GM19193 (cell line): Measurements from ENCODE around the gene ZNF488.

Source experiments
- POLR2A ChIP-seq: IDR thresholded peaks from 4 replicates; pipeline ENCODE4 v1.6.1; 2011; ENCODE audit not compliant: insufficient read depth, insufficient read length; ENCODE audit errors: extremely low read depth

ZNF488 gene

DNA sequence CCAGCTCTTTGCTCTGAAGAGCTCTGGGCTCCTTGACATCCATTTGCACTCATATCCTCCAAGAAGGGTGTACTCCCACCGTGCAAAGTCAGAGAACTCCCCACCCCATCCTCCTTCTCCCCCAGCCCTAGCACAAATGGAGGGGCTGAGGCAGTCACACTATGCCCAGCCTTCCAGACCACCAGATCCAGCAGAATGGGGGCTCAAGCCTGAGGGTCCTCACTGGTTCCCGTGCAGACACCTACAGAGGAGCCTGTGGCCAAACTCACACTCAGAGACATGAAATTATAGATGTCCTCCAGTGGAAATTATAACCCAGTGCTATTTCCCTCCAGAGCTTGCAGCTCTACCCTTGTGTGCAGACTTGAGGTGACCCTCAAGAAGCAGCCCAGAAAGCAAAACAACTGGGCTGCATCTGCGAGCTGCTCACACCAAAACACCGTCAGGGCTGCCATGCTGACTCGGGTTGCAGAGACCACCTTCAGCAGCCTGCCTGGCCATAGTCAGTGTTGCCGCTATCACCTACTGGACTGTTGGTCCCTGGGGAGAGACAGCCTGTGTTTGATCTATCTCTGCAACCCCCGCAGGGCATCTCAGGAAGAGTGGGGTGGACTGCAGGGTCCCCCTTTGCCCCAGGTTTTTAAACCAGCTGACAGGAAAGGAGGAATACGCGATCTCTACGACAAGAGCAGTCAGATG is 7.4 kb downstream of the ZNF488 start:
- TF ChIP-seq POLR2A = no peak

GRCh38 chr10:47374611-47375536 is 9.2 kb downstream of the ZNF488 start:
- TF ChIP-seq POLR2A = no peak

GRCh38 chr10:47372726-47373125 is 11.4 kb downstream of the ZNF488 start:
- no peak for TF ChIP-seq POLR2A

DNA sequence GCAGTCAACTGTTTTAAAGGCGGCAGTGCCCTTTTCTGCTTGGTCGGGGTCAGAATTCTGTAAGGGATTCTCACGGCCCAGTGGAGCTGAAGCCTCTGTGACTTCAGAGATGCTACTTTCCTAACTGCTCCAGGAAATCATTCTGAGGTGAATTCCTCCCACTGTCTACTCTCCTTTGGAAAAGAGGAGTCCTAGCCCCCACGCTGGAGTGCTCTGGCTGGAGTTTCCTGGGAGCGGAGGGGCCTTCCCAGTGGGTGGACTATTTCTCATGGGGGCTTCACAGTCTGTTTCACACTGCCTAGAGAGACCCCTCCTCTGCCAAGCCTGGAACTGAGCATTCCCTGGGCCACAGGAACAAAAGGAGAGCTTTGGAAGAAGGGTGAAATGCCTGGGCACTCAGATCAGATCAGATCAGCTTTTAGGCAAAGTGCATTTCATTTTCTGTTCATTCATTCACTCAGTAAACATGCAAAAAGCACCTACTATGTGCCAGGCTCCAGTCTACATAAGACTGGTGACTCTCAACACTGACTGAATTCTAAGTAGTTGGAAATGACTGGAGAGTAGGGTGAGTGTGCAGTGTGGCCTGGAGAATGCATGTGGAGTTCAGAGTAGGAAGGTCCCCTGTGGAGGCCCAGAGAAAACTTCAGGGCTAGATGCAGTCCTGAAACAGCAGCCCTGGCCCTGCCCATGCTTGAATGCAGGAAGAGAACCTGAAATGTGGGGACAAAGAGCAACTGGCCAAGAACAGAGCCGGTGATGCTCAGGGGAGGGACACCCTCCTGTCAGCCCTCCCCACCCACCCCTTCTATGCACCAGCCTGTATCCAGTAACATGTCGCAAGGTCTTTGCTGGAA is 12.2 kb downstream of the ZNF488 start:
- TF ChIP-seq POLR2A = no peak

- TF ChIP-seq POLR2A = no peak
These were observed 13.2 kb downstream of the ZNF488 start for GRCh38 chr10:47370878-47371277.

GRCh38 chr10:47370015-47370767 is 13.9 kb downstream of the ZNF488 start:
- TF ChIP-seq POLR2A = no peak

DNA sequence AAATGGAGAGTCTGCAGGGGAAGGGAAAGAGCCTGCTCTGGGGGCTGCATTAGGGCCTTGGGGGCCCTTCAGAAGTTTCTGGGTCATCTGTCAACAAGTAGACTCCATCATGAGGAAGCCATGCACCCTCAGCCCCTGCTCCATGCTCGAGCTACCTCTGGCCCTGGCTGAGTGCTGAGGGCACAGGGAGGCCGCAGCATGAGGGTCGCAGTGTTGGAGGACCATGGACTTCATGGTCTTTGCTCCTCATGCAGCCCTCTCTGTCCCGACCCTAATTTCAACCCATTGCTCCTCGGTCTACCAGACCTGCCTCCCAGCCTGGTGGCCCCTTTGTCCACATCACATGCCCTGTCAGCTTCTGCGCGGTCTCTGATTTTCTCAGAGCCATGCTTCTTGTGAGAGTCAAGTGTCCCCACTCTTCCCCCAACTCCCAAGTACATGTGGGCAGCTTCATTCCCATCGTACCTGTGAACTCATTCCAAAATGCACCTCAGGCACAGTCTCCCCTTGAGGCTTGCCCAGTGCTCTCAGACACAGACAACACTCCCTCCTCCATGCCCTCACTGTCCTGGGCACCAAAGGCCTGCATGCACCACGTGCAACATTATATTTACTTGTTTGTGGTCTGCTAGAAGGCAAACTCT is 14.7 kb downstream of the ZNF488 start:
- no peak for TF ChIP-seq POLR2A

DNA sequence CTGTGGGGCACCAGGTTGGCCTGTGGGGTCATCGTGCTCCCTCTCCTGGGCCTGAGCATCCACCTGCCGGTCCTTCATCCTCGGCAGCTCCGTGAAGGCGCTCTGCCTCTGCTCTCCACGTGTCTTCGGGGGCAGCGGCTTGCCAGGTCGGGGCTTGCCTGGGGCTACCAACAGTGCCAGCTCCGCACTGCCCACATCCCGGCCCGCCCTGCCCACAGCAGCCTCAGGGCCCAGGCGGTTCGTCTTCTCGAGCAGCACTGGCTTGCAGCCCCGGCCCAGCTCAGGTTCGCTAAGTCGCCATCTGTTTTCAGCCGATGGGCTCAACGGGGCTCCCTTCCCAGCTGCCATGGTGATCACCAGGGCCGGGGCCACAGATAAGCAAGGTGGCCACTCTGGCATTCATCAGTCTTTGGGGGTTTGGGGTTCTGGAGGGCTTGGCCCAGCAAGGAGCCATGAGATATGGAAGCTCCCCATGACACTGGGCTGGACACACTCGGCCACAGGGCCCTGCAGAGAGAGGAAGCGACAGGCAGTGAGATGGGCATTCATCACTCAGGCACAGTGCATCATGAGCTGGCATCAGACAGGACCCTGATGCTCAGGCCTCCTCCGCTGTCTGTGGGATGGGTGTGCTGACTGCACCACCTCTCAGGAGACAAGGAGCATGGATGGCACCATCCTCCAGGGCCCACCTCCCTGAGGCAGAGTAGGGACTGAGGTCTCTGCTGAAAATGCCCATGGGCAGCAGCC is 15.5 kb downstream of the ZNF488 start:
- no peak for TF ChIP-seq POLR2A

- TF ChIP-seq POLR2A = no peak
These were observed 16.4 kb downstream of the ZNF488 start for GRCh38 chr10:47367646-47368045.

DNA sequence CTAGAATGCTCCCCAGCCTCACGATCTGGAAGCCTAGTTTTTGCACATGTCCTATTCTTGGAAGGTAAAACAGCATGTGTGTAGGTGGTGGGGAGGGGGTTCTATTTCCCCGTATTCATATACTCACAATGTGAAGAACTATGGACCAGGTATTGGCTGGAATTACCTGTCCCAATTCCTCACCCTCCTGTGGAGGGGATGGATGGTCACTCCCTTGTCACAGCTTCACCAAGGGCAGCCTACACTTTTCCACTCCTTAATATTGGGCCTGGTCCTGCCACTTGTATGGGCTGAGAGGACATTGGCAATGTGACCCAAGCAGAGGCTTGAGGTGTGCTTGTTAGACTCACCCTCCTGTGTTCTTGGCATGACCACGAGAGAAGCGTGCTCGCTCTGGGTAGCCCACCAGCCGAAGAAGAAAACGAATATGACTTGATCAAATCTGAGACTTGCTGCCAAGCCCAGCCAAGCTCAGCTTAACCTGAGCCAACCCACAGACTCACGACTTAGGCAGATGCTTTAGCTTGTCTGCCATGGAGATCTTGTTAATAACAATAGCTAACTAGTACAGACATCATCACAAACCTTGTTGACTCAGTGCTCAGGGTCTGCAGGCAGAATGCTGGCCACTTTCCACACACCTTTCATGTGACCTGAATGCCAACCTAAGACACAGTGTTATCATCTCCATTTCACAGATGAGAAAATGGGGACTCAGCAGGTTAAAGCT is 17.2 kb downstream of the ZNF488 start:
- no peak for TF ChIP-seq POLR2A

- no peak for TF ChIP-seq POLR2A
These were observed 17.9 kb downstream of the ZNF488 start for GRCh38 chr10:47366181-47366631.

DNA sequence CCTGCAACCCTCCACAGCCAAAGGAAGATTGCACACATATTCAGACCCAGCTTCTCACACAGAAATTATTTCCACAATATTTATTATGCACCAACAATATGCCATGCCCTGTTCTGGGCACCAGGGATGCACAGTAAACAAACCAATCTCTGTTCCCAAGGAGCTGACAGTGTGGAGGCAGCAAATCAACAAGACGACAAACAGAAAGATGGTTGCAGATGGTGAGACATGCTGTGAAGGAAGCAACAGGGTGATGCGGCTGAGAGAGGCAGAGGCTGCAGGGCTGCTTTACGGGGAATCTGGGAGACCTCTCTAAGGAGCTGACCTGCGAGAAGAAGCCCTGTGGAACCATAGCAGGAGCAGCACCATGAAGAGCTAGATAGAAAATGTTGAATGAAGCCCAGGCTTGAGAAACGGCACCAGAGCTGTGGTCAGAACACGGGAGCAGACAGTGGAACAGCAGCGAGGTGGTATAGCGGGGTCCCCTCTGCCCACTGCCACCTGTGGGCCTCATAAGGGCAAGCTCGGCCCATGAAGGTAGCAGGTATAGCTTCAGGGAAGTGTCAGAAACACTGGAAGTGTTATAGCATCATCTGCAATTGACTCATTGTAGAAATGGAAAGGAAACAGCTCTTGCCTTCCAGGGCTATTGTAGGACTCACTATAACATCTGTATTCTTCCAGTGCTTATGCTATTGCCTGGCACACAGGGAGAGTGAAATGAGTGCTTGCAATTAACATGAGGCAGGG is 18.5 kb downstream of the ZNF488 start:
- TF ChIP-seq POLR2A = no peak
